ENCODE measurements around the gene MUSK.
A peak's percentile ranks its signal among the peaks of the same experiment; 100 is the strongest.
"Not testable (repeated sequence)": the region's sequence is repeated elsewhere in the genome, so short reads cannot be mapped to it uniquely, and the experiment has no call there.

Gene MUSK

DNA sequence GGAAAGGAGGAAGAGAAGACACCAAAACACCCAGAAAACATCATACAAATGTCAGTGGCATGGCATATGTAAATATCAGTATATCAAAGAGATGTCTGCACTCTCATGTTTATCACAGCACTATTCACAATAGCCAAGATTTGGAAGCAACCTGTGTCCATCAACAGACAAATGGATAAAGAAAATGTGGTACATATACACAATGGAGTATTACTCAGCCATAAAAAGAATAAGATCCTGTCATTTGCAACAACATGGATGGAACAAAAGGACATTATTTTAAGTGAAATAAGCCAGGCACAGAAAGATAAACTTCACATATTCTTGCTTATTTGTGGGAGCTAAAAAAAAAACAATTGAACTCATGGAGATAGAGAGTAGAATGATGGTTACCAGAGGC lies 156.5 kb downstream of the MUSK start:
- not testable (repeated sequence) for H3K27ac ChIP-seq (ENCODE audit: low read length, poor library complexity, severe bottlenecking); H2BK5ac ChIP-seq (ENCODE audit: low read depth, low read length, poor library complexity, severe bottlenecking); H3K23ac ChIP-seq (ENCODE audit: low read length in 2 of 2); H2BK120ac ChIP-seq (ENCODE audit: low read depth, low read length); H3K4me2 ChIP-seq (ENCODE audit: low read length, poor library complexity, severe bottlenecking); H2AK5ac ChIP-seq (ENCODE audit: low read length, severe bottlenecking); H3K79me1 ChIP-seq (replicated peaks; ENCODE audit: low read length, poor library complexity, severe bottlenecking); H3K27me3 ChIP-seq (ENCODE audit: control insufficient read depth in 1 of 2, insufficient read depth in 1 of 2, low read length in 2 of 2); H4K8ac ChIP-seq (ENCODE audit: low read length); H3K9me3 ChIP-seq (ENCODE audit: control insufficient read depth, low read length); H3K14ac ChIP-seq (ENCODE audit: low read length in 2 of 2); H3K4me1 ChIP-seq (ENCODE audit: control insufficient read depth, insufficient read depth, low read depth, low read length); H3K4ac ChIP-seq (ENCODE audit: low read depth in 1 of 2, low read length in 2 of 2); DNase-seq; H4K91ac ChIP-seq (ENCODE audit: low read length); H3K36me3 ChIP-seq (ENCODE audit: control insufficient read depth in 1 of 2, insufficient read depth in 2 of 2, low read depth in 1 of 2, low read length in 2 of 2); H2AFZ ChIP-seq (ENCODE audit: low read depth, low read length); H3K9ac ChIP-seq (ENCODE audit: low read length); H3K18ac ChIP-seq (ENCODE audit: low read depth in 1 of 2, low read length in 2 of 2); H3K4me3 ChIP-seq (ENCODE audit: insufficient read depth in 1 of 2, low read depth in 1 of 2, low read length in 2 of 2); H2BK15ac ChIP-seq (ENCODE audit: low read depth, poor library complexity, severe bottlenecking); H2BK12ac ChIP-seq (ENCODE audit: low read length in 2 of 2)

DNA sequence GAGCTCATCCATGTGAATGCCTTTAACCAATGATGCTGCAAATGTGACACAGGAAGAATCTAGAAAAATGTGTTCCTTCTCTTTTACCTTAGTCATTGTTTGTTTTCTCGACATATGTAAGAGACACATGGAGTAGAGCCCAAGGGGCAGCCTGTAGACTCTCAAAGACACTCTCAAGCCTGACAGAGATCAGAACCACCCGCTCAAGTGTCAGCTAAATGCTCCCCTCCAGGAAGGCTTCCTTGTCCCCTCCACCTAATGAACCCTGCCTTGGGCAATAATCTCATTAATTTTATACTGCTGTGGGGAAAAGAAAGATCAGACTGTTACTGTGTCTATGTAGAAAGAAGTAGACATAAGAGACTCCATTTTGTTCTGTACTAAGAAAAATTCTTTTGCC lies 157.4 kb downstream of the MUSK start:
- Histone ChIP-seq H2BK12ac (ENCODE audit: low read length in 2 of 2) (no peak overlapping the region), H3K27me3 (ENCODE audit: control insufficient read depth in 1 of 2, insufficient read depth in 1 of 2, low read length in 2 of 2) (no peaks in the 10 kb centered on the region), H4K91ac (ENCODE audit: low read length) (no peak overlapping the region), H2BK5ac (ENCODE audit: low read depth, low read length, poor library complexity, severe bottlenecking) (no peak overlapping the region), H2BK120ac (ENCODE audit: low read depth, low read length) (no peak overlapping the region), H3K9me3 (ENCODE audit: control insufficient read depth, low read length) (no peaks in the 10 kb centered on the region), H4K8ac (ENCODE audit: low read length) (no peak overlapping the region), H3K23ac (ENCODE audit: low read length in 2 of 2) (no peak overlapping the region), H2BK15ac (ENCODE audit: low read depth, poor library complexity, severe bottlenecking) (no peak overlapping the region), H3K4ac (ENCODE audit: low read depth in 1 of 2, low read length in 2 of 2) (no peak overlapping the region), H3K36me3 (ENCODE audit: control insufficient read depth in 1 of 2, insufficient read depth in 2 of 2, low read depth in 1 of 2, low read length in 2 of 2) (no peaks in the 10 kb centered on the region), H3K4me2 (ENCODE audit: low read length, poor library complexity, severe bottlenecking) (no peak overlapping the region), H2AK5ac (ENCODE audit: low read length, severe bottlenecking) (no peak overlapping the region), H3K14ac (ENCODE audit: low read length in 2 of 2) (no peak overlapping the region), H3K27ac (ENCODE audit: low read length, poor library complexity, severe bottlenecking) (no peak overlapping the region), H3K4me3 (ENCODE audit: insufficient read depth in 1 of 2, low read depth in 1 of 2, low read length in 2 of 2) (no peak overlapping the region), H3K4me1 (ENCODE audit: control insufficient read depth, insufficient read depth, low read depth, low read length) (no peaks in the 10 kb centered on the region), H3K18ac (ENCODE audit: low read depth in 1 of 2, low read length in 2 of 2) (peak overlapping the region in 1 of 2 experiments; percentile 12), H3K79me1 (replicated peaks; ENCODE audit: low read length, poor library complexity, severe bottlenecking) (no peaks in the 10 kb centered on the region), H2AFZ (ENCODE audit: low read depth, low read length) (no peak overlapping the region), H3K9ac (ENCODE audit: low read length) (no peak overlapping the region)
- DNase-seq, result no peak
- WGBS, result 89% methylated on average over 1 of the region's 2 CpGs

DNA sequence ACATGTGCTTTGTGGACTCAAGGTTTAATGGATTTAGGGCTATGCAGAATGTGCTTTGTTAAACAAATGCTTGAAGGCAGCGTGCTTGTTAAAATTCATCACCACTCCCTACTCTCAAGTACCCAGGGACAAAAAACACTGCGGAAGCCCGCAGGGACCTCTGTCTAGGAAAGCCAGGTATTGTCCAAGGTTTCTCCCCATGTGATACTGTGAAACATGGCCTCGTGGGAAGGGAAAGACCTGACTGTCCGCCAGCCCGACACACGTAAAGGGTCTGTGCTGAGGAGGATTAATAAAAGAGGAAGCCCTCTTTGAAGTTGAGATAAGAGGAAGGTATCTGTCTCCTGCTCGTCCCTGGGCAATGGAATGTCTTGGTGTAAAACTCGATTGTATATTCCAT lies 157.8 kb downstream of the MUSK start:
- H2BK5ac ChIP-seq (ENCODE audit: low read depth, low read length, poor library complexity, severe bottlenecking); H3K9ac ChIP-seq (ENCODE audit: low read length); H3K27ac ChIP-seq (ENCODE audit: low read length, poor library complexity, severe bottlenecking); H3K9me3 ChIP-seq (ENCODE audit: control insufficient read depth, low read length); H3K4me1 ChIP-seq (ENCODE audit: control insufficient read depth, insufficient read depth, low read depth, low read length); H3K23ac ChIP-seq (ENCODE audit: low read length in 2 of 2); H3K79me1 ChIP-seq (replicated peaks; ENCODE audit: low read length, poor library complexity, severe bottlenecking); H2AFZ ChIP-seq (ENCODE audit: low read depth, low read length); H4K8ac ChIP-seq (ENCODE audit: low read length); H3K4ac ChIP-seq (ENCODE audit: low read depth in 1 of 2, low read length in 2 of 2); H2AK5ac ChIP-seq (ENCODE audit: low read length, severe bottlenecking); H3K27me3 ChIP-seq (ENCODE audit: control insufficient read depth in 1 of 2, insufficient read depth in 1 of 2, low read length in 2 of 2); H2BK120ac ChIP-seq (ENCODE audit: low read depth, low read length); DNase-seq; H2BK12ac ChIP-seq (ENCODE audit: low read length in 2 of 2); H3K36me3 ChIP-seq (ENCODE audit: control insufficient read depth in 1 of 2, insufficient read depth in 2 of 2, low read depth in 1 of 2, low read length in 2 of 2); H3K14ac ChIP-seq (ENCODE audit: low read length in 2 of 2); H4K91ac ChIP-seq (ENCODE audit: low read length); H3K4me3 ChIP-seq (ENCODE audit: insufficient read depth in 1 of 2, low read depth in 1 of 2, low read length in 2 of 2); H3K4me2 ChIP-seq (ENCODE audit: low read length, poor library complexity, severe bottlenecking); H2BK15ac ChIP-seq (ENCODE audit: low read depth, poor library complexity, severe bottlenecking); H3K18ac ChIP-seq (ENCODE audit: low read depth in 1 of 2, low read length in 2 of 2): not testable (repeated sequence)
- WGBS, result 62% methylated on average over 7 of the region's 9 CpGs

DNA sequence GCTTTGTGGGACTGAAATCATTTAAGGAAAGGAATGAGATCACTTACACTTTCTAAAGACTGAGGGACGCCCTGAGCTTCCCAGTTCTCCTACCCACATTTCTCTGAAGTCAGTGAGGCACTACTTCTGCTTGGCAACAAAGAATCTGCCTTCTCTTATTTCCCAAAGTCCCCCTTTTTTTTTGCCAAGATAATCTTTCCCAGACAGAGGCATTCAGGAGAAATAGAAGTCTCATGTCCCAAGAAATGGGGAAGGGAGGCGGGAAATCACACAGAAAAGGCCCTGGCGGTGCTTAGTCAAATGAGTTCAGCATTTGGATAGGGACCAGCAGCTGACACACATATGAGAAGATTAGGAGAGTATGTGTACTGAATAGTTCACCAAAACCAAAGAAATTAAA lies 159.7 kb downstream of the MUSK start:
- H3K27ac ChIP-seq (ENCODE audit: low read length, poor library complexity, severe bottlenecking), result no peak overlapping the region
- 96% methylated on average over 3 of the region's 3 CpGs for WGBS
- peak overlapping the region in 1 of 2 experiments; percentile 55 for H3K4me3 ChIP-seq (ENCODE audit: insufficient read depth in 1 of 2, low read depth in 1 of 2, low read length in 2 of 2)
- no peak overlapping the region for H2BK15ac ChIP-seq (ENCODE audit: low read depth, poor library complexity, severe bottlenecking)
- no peaks in the 10 kb centered on the region for H3K79me1 ChIP-seq (replicated peaks; ENCODE audit: low read length, poor library complexity, severe bottlenecking)
- H3K9ac ChIP-seq (ENCODE audit: low read length), result peak overlapping the region; percentile 77
- no peaks in the 10 kb centered on the region for H3K9me3 ChIP-seq (ENCODE audit: control insufficient read depth, low read length)
- no peak overlapping the region for H2BK5ac ChIP-seq (ENCODE audit: low read depth, low read length, poor library complexity, severe bottlenecking)
- H3K14ac ChIP-seq (ENCODE audit: low read length in 2 of 2), result no peak overlapping the region
- H3K4me2 ChIP-seq (ENCODE audit: low read length, poor library complexity, severe bottlenecking), result no peak overlapping the region
- no peak overlapping the region for H4K8ac ChIP-seq (ENCODE audit: low read length)
- H3K23ac ChIP-seq (ENCODE audit: low read length in 2 of 2), result no peak overlapping the region
- no peak overlapping the region for H3K4ac ChIP-seq (ENCODE audit: low read depth in 1 of 2, low read length in 2 of 2)
- no peak overlapping the region for H3K18ac ChIP-seq (ENCODE audit: low read depth in 1 of 2, low read length in 2 of 2)
- no peak overlapping the region for H2BK12ac ChIP-seq (ENCODE audit: low read length in 2 of 2)
- H2AFZ ChIP-seq (ENCODE audit: low read depth, low read length), result no peak overlapping the region
- no peak overlapping the region for H4K91ac ChIP-seq (ENCODE audit: low read length)
- H2BK120ac ChIP-seq (ENCODE audit: low read depth, low read length), result no peak overlapping the region
- H3K27me3 ChIP-seq (ENCODE audit: control insufficient read depth in 1 of 2, insufficient read depth in 1 of 2, low read length in 2 of 2), result no peaks in the 10 kb centered on the region
- peak; percentile 17 for DNase-seq
- no peaks in the 10 kb centered on the region for H3K36me3 ChIP-seq (ENCODE audit: control insufficient read depth in 1 of 2, insufficient read depth in 2 of 2, low read depth in 1 of 2, low read length in 2 of 2)
- no peak overlapping the region for H2AK5ac ChIP-seq (ENCODE audit: low read length, severe bottlenecking)
- no peaks in the 10 kb centered on the region for H3K4me1 ChIP-seq (ENCODE audit: control insufficient read depth, insufficient read depth, low read depth, low read length)

All from mesenchymal stem cell (in vitro differentiated cells and primary cell).